Measurements from ENCODE around the gene TMEM54. TPM values are rescaled to one million over a fixed set of nuclear protein-coding genes. Genes with fewer than 3 reads are reported as not detected.

The TMEM54 gene
- total RNA-seq, 1 experiment from 2014 or later: 102 TPM

DNA sequence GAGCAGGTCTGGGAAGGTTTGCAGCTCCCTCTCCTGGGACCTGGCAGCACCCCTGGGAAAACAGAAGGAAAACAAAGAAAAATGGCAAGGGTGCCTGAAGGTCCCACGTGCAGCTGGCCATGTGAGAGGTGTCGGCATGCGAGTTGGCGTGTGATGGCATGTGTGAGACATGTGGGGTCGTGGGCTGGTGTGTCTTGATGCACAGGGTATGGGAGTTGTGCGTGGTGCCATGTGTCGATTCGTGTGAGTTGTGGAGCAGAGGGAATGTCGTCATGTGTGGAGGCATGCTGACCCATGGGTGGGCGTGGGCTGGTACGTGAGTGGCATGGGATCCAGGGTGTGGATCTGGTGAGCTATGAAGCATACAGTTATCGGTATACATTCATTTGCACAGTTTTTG lies 13.6 kb downstream of the TMEM54 start:
- H3K4me2 ChIP-seq: no peak overlapping the region
- no peaks in the 10 kb centered on the region for H4K20me1 ChIP-seq (ENCODE audit: insufficient read depth)
- no peaks in the 10 kb centered on the region for H3K9me3 ChIP-seq (ENCODE audit: insufficient read depth, low read depth)
- H2AFZ ChIP-seq: no peak overlapping the region
- no peak for DNase-seq
- H3K9me2 ChIP-seq (ENCODE audit: insufficient read depth): no peaks in the 10 kb centered on the region
- H3K4me3 ChIP-seq: no peak overlapping the region
- H3K4me1 ChIP-seq (replicated peaks; ENCODE audit: insufficient read depth): no peaks in the 10 kb centered on the region
- H3K27me3 ChIP-seq (ENCODE audit: insufficient read depth, low read depth): peaks cover 8% of the 10 kb centered on the region; the same call in 1 of the 2 replicates
- intact Hi-C loops (cut with micrococcal nuclease; ENCODE audit: unreplicated experiment): no loop called here
- no peaks in the 10 kb centered on the region for H3K79me2 ChIP-seq (ENCODE audit: low read depth)
- TF ChIP-seq, protein P1, sequence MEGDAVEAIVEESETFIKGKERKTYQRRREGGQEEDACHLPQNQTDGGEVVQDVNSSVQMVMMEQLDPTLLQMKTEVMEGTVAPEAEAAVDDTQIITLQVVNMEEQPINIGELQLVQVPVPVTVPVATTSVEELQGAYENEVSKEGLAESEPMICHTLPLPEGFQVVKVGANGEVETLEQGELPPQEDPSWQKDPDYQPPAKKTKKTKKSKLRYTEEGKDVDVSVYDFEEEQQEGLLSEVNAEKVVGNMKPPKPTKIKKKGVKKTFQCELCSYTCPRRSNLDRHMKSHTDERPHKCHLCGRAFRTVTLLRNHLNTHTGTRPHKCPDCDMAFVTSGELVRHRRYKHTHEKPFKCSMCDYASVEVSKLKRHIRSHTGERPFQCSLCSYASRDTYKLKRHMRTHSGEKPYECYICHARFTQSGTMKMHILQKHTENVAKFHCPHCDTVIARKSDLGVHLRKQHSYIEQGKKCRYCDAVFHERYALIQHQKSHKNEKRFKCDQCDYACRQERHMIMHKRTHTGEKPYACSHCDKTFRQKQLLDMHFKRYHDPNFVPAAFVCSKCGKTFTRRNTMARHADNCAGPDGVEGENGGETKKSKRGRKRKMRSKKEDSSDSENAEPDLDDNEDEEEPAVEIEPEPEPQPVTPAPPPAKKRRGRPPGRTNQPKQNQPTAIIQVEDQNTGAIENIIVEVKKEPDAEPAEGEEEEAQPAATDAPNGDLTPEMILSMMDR (conservative IDR thresholded peaks at IDR 0.05): no peak
- TF ChIP-seq EZH2 (IDR thresholded peaks at IDR 0.05; ENCODE audit: low read depth): no peak
- H3K27ac ChIP-seq: no peak overlapping the region
- CTCF ChIA-PET: no interaction called here
- no peaks in the 10 kb centered on the region for H3F3A ChIP-seq (ENCODE audit: insufficient read depth, low read depth)
- no peaks in the 10 kb centered on the region for H3K36me3 ChIP-seq (ENCODE audit: low read depth)
- POLR2A ChIA-PET (ENCODE audit: unreplicated experiment): no interaction called here
- BruUV-seq (replicated peaks): no TSS peak

DNA sequence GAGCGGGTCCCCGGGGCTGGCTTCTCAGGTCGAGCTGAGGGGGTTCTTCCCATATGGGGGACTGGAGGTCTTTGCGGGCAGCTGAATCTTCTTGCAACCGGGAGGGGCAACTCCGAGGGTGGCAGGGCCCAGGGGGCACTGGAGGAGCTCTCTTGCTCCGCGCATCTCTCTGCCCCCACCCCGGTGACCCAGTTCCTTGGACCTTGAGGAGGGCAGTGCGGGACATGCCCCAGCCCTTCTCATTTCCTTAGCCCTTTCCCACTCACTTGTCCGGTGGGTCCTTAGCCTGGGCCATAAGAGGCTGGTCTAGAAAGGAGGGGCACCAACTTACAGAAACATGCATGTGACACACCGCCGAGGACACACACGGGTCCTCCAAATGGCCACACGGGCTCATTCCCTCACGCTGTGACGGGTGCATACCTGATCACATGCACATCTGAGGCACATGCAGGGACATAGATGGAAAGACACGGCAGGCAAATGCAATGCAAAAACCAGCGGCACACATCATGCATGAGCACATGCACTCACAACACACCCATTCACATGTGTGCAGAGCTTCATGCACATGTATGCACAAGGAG lies 14.3 kb downstream of the TMEM54 start:
- ChIA-PET POLR2A (ENCODE audit: unreplicated experiment) (no interaction called here), CTCF (interaction anchor here (0.5 kb wide), 1 partner anchor 423 kb away, joined by 3 read pairs; no protein-coding TSS in a partner anchor)
- DNase-seq: no peak
- no peaks in the 10 kb centered on the region for H3F3A ChIP-seq (ENCODE audit: insufficient read depth, low read depth)
- H2AFZ ChIP-seq: no peak overlapping the region
- H3K4me1 ChIP-seq (replicated peaks; ENCODE audit: insufficient read depth): no peaks in the 10 kb centered on the region
- H4K20me1 ChIP-seq (ENCODE audit: insufficient read depth): no peaks in the 10 kb centered on the region
- no peak overlapping the region for H3K4me3 ChIP-seq
- no peak overlapping the region for H3K27ac ChIP-seq
- no peak overlapping the region for H3K4me2 ChIP-seq
- H3K36me3 ChIP-seq (ENCODE audit: low read depth): no peaks in the 10 kb centered on the region
- H3K27me3 ChIP-seq (ENCODE audit: insufficient read depth, low read depth): peaks cover 8% of the 10 kb centered on the region; the same call in 1 of the 2 replicates
- no peaks in the 10 kb centered on the region for H3K9me2 ChIP-seq (ENCODE audit: insufficient read depth)
- H3K9me3 ChIP-seq (ENCODE audit: insufficient read depth, low read depth): no peaks in the 10 kb centered on the region
- TF ChIP-seq EZH2 (IDR thresholded peaks at IDR 0.05; ENCODE audit: low read depth): no peak
- TF ChIP-seq, protein P1 (conservative IDR thresholded peaks at IDR 0.05): no peak; the same call in 1 of the 2 replicates
- intact Hi-C loops (cut with micrococcal nuclease; ENCODE audit: unreplicated experiment): no loop called here
- BruUV-seq (replicated peaks): no TSS peak
- no peaks in the 10 kb centered on the region for H3K79me2 ChIP-seq (ENCODE audit: low read depth)

DNA sequence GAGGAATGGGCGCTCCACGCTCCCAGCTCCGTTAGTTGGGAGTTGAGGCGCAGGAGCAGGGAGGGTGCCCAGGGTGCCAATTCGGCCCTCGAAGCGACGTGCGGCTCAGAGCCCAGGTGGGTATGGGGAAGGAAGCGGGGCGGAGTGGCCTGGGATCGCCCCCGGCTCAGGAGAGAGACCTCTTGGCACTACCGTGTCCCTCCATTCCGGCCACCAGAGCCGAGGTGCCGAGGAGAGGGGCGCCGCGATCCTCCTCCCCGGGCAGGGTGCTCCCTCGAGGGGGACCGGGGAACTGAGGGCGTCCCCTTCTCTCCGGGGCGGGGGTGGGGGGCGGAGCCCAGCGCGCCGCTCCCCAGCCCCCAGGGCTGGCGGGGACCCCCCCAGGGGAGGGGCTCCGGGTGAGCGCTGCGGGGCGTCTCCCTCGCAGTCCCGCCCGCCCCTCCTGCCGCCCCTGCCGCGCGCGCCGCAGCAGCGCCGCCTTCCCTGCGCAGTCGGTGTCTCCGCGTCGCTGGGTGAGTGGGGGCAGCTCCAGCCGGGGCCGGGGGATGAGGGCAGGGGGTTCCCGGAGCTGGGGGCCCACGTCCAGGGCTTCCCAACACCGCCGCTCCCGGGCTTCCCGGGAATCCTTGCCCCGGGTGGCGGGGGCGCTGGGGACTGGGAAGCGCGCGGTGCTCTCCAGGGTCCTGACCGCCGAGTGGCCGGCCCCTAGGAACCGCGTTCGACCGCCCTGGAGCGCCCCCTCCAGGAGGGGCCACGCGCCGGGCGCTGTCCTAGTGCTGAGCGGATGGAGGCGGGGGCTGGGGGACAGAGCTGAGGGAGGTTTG lies 15.0 kb downstream of the TMEM54 start, which contains the start of gene HPCA:
HPCA (plus strand) TSS at position 488 of the 824 bp plus-strand sequence. CDS start 2,408 bp downstream, outside the sequence.
- peak in 1 of 2 experiments; percentile 46 for DNase-seq
- ChIA-PET CTCF (interaction anchor here (0.5 kb wide), 1 partner anchor 422 kb away, joined by 3 read pairs; no protein-coding TSS in a partner anchor), POLR2A (ENCODE audit: unreplicated experiment) (interaction anchor here (0.6 kb wide), 1 partner anchor 122 kb away, joined by 4 read pairs; no protein-coding TSS in a partner anchor)
- Histone ChIP-seq H3F3A (ENCODE audit: insufficient read depth, low read depth) (no peaks in the 10 kb centered on the region), H3K27me3 (ENCODE audit: insufficient read depth, low read depth) (peaks cover 8% of the 10 kb centered on the region; the same call in 1 of the 2 replicates), H3K9me3 (ENCODE audit: insufficient read depth, low read depth) (no peaks in the 10 kb centered on the region), H2AFZ (no peak within 1 kb of the TSS), H4K20me1 (ENCODE audit: insufficient read depth) (no peaks in the 10 kb centered on the region), H3K4me3 (no peak within 1 kb of the TSS), H3K27ac (no peak within 1 kb of the TSS), H3K79me2 (ENCODE audit: low read depth) (no peaks in the 10 kb centered on the region), H3K9me2 (ENCODE audit: insufficient read depth) (no peaks in the 10 kb centered on the region), H3K36me3 (ENCODE audit: low read depth) (no peaks in the 10 kb centered on the region), H3K4me2 (no peak within 1 kb of the TSS), H3K4me1 (replicated peaks; ENCODE audit: insufficient read depth) (no peaks in the 10 kb centered on the region)
- BruUV-seq (replicated peaks): no TSS peak
- TF ChIP-seq, protein P1 (conservative IDR thresholded peaks at IDR 0.05): no peak; the same call in 1 of the 2 replicates
- no peak for TF ChIP-seq EZH2 (IDR thresholded peaks at IDR 0.05; ENCODE audit: low read depth)
- intact Hi-C loops (cut with micrococcal nuclease; ENCODE audit: unreplicated experiment): no loop called here

All from PC-9 (cell line).